ENCODE results near the gene EHF. TPM values are rescaled to one million over a fixed set of nuclear protein-coding genes. Genes with fewer than 3 reads are reported as not detected.

EHF gene
- total and polyA plus RNA-seq, 9 of the 15 experiments (the other 6 are each of a cell fraction or from before 2014, with no cell fraction given), result 0.04 to 0.54 (median 0.37) TPM

GRCh38 chr11:34623463-34623862 lies 2.6 kb downstream of the EHF start (continued):
- no peak for TF ChIP-seq TCF15 (CRISPR knock-in tag; IDR thresholded peaks at IDR 0.05)

- no peak overlapping the region for H2AFZ ChIP-seq (ENCODE audit: low read depth, low read length)
- peaks cover 0 to 16% of the 10 kb centered on the region in 2 experiments; a peak in 4 of 5 replicates for H3K4me1 ChIP-seq (replicated peaks in 1 of 2; ENCODE audit: control insufficient read depth in 2 of 2, insufficient read depth in 2 of 2, low read length in 2 of 2)
- CTCF ChIA-PET (ENCODE audit: low intra/inter-chr PET ratio), result no interaction called here
- no peak for FAIRE-seq
- no peak overlapping the region for H3K4me2 ChIP-seq (ENCODE audit: insufficient read depth, low read length)
- no peaks in the 10 kb centered on the region for H3K79me2 ChIP-seq (ENCODE audit: control insufficient read depth, insufficient read depth, low read length)
- no peak for DNase-seq (ENCODE audit: extremely low read depth in 1 of 4, low spot score in 3 of 4)
- intact Hi-C loops (cut with micrococcal nuclease) (no loop called here), in situ Hi-C loops (cut with MboI) (no loop called here)
- POLR2A ChIA-PET, result interaction anchor here (0.5 to 1.0 kb wide), 3 partner anchors 30 to 166 kb away, joined by 3 to 5 read pairs (median 5); no protein-coding TSS in a partner anchor
- no peaks in the 10 kb centered on the region for H3K9me3 ChIP-seq (replicated peaks; ENCODE audit: control insufficient read depth, insufficient read depth, low read depth, low read length)
- no TSS peak for BruUV-seq (replicated peaks)
- no peak for TF ChIP-seq RUNX1 (IDR thresholded peaks at IDR 0.05; ENCODE audit: low read depth)
- no peak for TF ChIP-seq HDAC6 (IDR thresholded peaks at IDR 0.05; ENCODE audit: low read depth, low read length)
- TF ChIP-seq ATF4 (CRISPR knock-in tag; IDR thresholded peaks at IDR 0.05), result no peak
- H3K9ac ChIP-seq (ENCODE audit: insufficient read depth in 1 of 2, low read depth in 2 of 2, low read length in 2 of 2), result no peak overlapping the region
- ATAC-seq, result no peak
- H4K20me1 ChIP-seq (replicated peaks; ENCODE audit: control insufficient read depth, insufficient read depth, low read length), result no peaks in the 10 kb centered on the region
- no peaks in the 10 kb centered on the region for H3K27me3 ChIP-seq (ENCODE audit: control insufficient read depth in 2 of 2, insufficient read depth in 2 of 2, low read length in 2 of 2)
- H3K27ac ChIP-seq (ENCODE audit: extremely low read depth, low read depth, low read length), result no peak overlapping the region
- no peaks in the 10 kb centered on the region for H3K36me3 ChIP-seq (ENCODE audit: control insufficient read depth, insufficient read depth, low read length)
- 87% methylated on average over 10 of the region's 10 CpGs for WGBS (ENCODE audit: insufficient coverage, low coverage, missing lambda C conversion rate)
- no peak overlapping the region for H3K4me3 ChIP-seq
- no peaks in the 10 kb centered on the region for H3K9me1 ChIP-seq (ENCODE audit: control insufficient read depth, insufficient read depth, low read length)
Observed at GRCh38 chr11:34624069-34624468, 3.2 kb downstream of the EHF start.

All from K562 (cell line).